HG02870 (cell line): Measurements from ENCODE around the gene VSIG10.
"Not testable (repeated sequence)": the region's sequence is repeated elsewhere in the genome, so short reads cannot be mapped to it uniquely, and the experiment has no call there.

Source experiments
- ATAC-seq: cut with Tn5 transposase; IDR thresholded peaks from one replicate; pipeline ENCODE4 v1.9.1; 2021; ENCODE audit warnings: mild to moderate bottlenecking, moderate library complexity; ENCODE audit not compliant: unreplicated experiment

The VSIG10 gene

DNA sequence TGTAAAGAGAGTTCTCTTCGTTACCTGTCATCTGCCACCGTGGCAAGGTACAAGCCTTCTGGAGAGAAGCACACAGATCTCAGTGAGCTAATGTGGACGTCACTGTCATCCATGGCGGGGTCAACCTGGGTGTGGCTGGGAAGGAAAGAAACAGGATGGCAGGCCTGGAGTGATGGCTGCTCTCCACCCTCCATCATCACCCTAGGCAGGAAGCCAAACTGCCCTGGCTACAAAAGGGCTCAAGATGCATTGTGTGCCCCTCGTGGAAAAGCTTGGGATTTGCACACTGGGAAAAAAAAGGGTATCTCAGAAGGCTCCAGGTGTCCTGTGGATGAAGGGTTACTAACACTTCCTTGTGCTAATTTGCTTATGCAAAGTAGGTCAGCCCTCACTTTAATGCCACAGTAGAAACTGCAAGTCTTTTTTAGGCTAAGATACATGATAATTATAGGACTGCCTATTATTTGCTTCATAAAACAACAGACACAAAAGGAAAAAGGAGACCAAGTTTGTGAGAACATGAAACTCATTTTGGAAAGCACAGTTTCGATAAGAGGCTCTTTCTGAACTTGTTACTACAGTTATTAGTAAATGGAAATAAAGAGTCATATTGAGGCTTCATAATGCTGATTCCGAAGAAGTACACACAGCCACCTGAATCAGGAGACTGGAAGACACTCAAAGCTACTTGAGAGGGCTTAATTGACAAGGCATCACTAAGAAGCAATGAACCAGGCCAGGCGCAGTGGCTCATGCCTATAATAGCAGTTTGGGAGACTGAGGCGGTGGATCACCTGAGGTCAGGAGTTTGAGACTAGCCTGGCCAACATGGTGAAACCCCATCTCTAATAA, 68.4 kb downstream of the VSIG10 start:
- ATAC-seq: peak; percentile 86

DNA sequence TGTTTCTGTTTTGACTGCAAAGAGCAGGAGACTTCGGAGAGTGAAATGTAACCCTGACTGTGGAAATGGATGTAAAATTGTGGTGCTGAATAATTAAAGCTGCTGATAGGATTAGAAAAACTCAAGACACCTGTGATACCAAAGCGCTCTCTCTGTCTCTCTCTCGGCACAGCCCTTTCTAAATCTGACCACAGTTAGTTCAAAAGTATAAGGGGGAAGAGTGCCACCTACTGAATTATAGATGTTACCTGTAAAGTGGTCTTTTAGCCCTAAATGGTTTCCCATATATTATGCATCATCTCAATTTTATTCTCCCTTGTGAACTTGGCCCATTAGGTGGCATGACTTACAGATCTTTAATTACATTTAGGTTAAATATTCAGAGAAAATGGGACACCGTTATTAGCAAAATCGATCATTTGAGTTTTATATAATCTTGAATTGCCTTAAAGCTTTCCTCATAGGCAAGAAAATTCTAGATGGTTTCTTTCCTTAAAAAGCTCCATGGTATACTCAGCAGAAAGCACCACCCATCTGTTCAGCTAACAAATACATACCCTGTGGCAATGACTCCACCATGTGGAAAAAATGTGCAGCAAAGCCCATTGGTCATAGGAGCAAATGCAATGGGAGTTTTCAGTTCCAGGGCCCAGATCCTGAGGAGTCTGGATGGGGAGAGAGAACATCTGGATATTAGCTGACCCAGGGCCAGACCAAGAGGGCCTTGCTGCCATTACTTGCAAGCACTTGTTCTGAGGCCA, 69.2 kb downstream of the VSIG10 start:
- ATAC-seq: no peak

DNA sequence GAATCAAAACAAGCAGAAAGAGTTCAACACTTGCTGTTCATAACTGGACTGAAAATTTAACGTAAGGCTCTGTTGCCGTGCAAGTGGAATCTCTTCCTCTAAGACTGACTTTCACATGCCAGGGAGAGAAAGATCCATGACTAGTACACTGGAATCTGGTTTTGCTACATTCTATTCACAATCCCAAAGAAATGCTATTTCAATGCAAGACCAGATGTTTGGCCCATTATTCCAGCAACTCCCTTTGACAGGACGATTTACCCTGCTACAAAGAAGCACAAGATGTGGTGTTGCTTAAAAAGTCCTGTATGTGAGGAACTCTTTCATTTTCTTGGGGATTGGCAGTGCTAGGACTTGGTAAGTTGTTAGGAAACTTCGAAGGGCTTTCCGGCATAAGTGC, 69.9 kb downstream of the VSIG10 start:
- ATAC-seq: no peak

DNA sequence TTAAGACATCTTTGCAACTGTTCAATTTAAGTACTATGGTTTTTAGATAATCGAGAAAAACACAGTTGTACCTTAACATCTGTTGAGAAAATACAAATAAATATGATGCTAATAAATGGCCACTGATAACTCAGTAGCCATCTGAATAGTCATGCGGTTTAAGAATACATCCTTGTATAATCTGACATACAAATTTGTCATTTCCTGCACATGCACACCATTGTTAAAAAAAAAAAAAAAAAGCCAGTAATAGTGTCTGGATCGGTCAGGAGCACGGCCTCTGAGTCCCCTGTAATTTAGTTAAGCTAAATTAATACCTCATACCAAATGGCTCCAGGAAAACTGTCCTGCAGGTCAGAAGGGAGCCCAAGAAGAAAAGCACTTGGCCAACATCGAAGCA, 70.5 kb downstream of the VSIG10 start:
- no peak for ATAC-seq

DNA sequence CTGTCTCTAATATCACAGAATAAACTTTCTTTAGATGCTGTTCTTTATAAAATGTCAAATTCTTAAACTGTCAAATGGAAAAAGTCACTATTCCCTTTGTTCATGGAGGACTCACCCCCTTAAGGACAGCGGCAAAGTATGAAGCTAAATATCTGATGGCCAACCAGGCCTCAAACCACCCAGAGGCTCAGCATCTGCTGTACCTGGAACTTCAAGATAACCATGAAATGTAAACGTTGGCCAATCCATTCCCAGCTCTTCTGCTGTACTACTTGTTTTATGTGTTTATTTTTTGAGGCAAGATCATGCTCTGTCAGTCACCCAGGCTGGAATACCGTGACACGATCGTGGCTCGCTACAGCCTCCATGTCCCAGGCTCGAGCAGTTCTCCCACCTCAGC, 71.6 kb downstream of the VSIG10 start:
- no peak for ATAC-seq

DNA sequence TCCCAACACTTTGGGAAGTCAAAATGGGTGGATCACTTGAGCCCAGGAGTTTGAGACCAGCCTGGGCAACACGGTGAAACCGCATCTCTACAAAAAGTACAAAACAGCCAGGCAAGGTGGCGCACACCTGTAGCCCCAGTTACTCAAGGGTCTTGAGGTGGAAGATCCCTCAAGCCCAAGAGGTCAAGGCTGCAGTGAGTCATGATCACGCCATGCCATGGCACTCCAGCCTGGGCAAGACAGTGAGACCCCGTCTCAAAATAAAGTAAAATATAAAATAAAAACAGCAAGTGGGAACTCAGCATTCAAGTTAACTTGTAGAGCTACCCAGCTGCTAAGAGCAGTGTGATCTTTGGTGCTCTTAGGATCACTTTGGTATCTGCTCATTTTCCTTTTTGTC, 74.6 kb downstream of the VSIG10 start:
- no peak for ATAC-seq

DNA sequence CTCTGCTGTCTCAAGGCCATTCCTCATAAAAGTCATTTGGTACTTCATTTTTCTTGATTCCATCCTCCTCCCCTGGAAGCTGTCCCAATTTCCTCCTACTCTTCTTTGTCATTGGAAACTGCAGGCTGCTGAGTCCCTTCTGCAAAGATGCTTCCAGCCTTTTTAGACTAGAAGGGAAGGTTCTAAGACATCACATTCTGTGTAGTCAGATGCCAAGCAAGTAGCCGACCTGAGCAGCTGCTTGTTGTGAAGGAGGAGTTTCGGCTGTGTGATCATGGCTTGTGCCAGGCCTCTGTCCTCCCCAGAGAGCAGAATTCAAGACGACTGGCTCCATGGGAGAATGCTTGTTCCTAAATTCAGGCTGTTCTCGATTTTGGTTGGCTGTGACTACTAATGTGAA, 78.6 kb downstream of the VSIG10 start:
- no peak for ATAC-seq

DNA sequence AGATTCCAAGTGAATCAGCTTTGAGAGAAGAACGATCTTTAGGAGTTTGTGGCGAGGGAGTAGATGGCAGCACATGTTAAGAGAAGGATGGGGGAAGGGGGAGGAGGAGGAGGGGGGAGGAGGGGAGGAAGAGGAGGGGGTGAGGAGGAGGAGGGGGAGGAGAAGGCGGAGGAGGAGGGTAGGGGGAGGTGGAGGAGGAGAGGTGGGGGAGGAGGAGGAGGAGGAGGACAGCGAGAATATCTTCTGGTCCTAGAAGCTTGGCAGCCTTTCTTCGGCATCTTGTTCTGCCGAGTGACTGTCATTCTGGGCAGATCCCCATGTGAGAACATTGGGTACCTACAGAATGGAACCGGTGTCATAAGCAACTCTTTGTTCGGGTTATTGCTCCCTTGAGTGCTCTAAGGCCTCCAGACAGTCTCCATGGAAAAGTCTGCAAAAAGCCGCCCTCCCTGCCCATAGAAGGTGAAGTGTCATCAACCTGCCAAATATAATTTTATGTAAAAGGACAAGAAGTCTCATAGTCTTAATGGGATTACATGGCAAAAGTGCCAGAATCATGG, 80.4 kb downstream of the VSIG10 start:
- no peak for ATAC-seq

DNA sequence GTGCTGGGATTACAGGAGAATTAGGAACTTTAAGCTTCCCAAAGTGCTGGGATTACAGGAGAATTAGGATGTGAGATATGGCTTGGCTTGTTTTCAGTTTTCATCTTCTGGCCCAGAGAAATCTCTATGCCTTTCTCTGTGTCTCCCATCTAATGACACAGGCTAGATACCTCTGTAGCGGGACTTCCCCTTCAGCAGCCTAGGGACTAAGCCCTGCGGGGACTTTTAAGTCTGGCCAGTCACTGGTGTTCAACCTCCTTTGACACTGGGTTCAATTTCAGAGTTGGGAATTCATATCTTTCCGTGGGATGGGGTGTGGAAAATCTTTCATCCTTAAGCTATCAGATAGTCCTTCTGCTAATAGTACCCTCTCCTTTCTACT, 81.1 kb downstream of the VSIG10 start:
- ATAC-seq: no peak

DNA sequence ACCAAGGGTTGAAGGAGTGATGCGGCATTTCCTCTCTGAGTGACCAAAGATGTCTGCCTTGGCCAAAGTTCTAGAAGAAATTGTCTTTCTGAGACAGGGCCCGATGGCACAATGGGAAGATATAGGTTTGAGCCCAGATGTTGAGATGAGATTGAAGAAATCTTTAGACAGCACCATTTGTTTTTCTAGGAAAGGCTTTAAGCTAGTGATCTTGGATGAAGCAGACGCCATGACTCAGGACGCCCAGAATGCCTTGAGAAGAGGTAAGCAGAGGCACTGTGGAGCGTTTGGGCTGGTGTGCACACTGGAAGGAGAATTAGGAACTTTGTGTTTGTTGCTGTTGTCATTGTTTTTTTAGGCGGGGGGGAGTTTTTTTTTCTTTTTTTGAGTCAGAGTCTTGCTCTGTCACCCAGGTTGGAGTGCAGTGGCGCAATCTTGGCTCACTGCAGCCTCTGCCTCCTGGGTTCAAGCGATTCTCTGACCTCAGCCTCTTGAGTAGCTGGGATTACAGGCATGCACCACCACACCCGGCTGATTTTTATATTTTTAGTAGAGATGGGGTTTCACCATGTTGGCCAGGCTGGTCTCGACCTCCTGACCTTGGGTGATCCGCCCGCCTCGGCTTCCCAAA, 81.6 kb downstream of the VSIG10 start:
- not testable (repeated sequence) for ATAC-seq

DNA sequence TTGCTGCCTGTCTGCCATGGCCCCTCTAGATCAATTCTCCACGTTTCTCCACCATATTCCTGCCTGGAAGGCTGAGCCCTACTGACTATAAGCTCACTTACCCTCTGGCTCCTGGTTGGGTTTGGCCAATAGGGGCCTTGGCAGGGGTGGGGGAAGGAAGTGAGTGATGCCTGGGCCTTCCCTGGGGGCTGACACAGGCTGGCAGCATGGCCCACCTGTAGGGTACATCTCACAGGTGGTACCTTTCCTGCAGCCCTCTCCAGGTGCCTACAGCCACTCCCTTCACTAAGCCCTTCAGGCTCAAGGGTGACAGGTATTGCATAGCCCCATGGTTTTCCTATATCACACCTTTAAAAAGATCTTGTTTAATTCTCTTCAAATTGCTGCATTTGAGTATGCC, 83.8 kb downstream of the VSIG10 start:
- ATAC-seq: no peak

DNA sequence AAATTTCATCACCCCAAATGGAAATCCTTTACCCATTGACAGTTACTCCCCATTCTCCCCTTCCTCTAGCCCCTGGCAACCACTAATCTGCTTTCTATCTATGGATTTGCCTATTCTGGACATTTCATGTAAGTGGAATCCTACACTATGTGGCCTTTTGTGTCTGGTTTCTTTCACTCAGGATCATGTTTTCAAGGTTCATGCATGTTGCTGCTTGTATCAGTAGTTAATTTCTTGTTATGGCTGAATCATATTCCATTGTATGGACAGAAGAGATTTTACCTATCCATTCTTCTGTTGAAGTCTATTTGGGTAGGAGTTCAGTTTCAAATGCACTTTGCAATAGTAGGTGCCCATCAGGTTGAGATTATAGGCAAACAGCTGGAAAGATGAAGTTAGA, 85.9 kb downstream of the VSIG10 start:
- no peak for ATAC-seq

DNA sequence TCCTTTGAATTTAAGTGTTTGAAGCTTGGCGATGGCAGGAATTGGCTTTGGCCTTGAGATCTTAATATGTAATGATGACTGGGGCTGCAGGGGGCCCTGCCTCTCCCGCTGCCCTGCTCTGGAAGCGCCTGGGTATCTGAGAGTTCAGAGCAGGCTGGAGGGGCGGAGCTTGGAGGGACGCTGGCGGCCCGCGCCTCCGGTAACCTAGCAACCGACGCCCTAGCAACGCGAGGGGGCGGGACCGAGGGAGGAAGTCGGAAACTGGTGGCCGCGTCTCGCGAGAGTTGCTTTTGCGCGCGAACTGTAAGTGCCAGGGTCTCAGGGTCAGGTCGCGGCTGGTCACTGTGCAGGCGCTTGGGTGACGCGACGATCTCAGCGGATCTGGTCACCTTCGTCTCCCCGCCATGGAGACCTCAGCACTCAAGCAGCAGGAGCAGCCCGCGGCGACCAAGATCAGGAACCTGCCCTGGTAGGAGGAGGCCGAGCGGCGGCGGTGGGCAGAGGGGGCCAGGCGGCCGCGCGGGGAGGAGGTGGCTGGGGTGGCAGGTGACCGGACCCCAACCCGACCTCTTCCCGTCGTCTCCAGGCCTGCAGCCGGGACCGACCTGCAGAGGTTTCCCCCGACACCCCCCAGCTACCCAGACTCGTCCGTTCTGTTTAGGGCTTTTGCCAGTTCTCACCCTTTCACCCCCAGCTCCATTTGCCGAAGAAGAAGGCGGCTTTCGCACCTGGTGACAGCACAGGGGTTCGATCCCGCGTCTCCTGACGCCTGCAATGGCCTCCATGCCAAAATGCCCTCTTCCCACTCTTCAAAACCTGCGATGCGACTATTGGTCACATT, 87.2 kb downstream of the VSIG10 start, which contains the start of gene RFC5:
RFC5 (plus strand) TSS at position 280 of the 841 bp plus-strand sequence; CDS start at position 405, 125 bp downstream.
- peak; percentile 99 for ATAC-seq

DNA sequence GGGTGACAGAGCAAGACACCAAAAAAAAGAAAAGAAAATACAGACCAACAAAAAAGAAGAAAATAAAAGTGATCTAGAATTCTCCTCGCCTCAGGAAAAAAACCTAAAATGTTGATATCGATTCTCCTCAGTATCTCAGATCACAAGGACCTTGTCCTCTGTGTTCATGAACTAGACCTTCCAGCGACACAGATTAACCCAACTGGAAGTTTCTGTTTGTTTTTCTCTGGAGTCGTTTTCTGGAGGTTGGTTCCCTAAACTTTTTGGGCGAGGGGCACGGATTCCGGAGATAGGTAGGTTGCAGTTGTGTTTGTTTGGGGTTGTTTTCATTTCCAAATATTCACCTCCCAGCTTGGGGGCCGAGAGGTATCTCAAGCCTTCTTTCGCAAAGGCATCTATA, 87.9 kb downstream of the VSIG10 start:
- no peak for ATAC-seq

DNA sequence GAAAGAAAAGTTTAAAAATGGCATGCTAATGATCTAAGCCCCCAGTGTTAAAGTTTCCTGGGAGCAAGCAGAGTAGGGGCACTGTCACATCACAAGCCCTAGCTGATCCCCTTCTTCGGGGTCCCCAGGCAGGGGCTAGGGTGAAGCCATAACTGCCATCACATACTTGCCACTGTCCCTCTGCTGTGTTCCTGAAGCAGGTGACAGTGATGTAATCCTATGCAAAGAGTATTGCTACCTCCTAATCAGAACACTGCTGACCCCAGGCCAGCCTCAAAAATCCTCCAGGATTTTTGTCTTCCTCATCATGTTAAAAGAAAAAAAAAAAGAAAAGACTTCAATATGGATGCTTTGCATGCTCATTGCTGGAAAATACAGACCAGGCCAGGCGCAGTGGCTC, 88.5 kb downstream of the VSIG10 start:
- no peak for ATAC-seq
